Ovary (tissue), 9 donors: ENCODE results near the gene RUFY4. TPM values are rescaled to one million over a fixed set of nuclear protein-coding genes. Genes with fewer than 3 reads are reported as not detected.

Experiments used
- DNase-seq, 5 donors: peaks; one replicate each; pipeline ENCODE4 v3.0.0-alpha.2; 2019 to 2020
- H3K27ac ChIP-seq, 2 donors: fragments of 200-600 bp; one replicate each; pipeline versions ENCODE4 v1.5.1 to v1.8.0; 2019 to 2022
- H3K27me3 ChIP-seq: fragments of 200-600 bp; one replicate; pipeline ENCODE4 v1.8.0; 2022
- H3K36me3 ChIP-seq: fragments of 200-600 bp; sonication (generic); one replicate; pipeline ENCODE4 v1.5.1; 2019
- H3K4me1 ChIP-seq: one replicate; pipeline ENCODE4 v1.8.1; 2013; ENCODE audit warnings: mild to moderate bottlenecking, moderate library complexity; ENCODE audit not compliant: insufficient read depth
- H3K4me3 ChIP-seq: fragments of 200-600 bp; sonication (generic); one replicate; pipeline ENCODE4 v1.5.1; 2017
- H3K9me3 ChIP-seq, 2 donors: fragments of 200-600 bp in 1 of 2; sonication (generic) in 1 of 2; one replicate each; pipeline versions ENCODE4 v1.5.1 to v1.8.1; 2013 to 2019; ENCODE audit warnings: mild to moderate bottlenecking in 1 of 2, moderate library complexity in 1 of 2
- EP300 ChIP-seq: sonication (generic); formaldehyde crosslinking; IDR thresholded peaks from one replicate; pipeline ENCODE4 v1.6.1; 2017; ENCODE audit warnings: antibody characterized with exemption
- POLR2A ChIP-seq: fragments of 450-650 bp; IDR thresholded peaks from one replicate; pipeline ENCODE4 v1.6.1; 2017; ENCODE audit warnings: antibody characterized with exemption, mild to moderate bottlenecking, moderate library complexity
- WGBS, 3 donors: extraction: QIAGEN DNeasy Blood & Tissue Kit in 1 of 3; methylation state at CpG; one replicate each; pipeline versions ENCODE4 v1.1.5 to v1.1.7; 2013 to 2017; 5-methylcytosine and 5-hydroxymethylcytosine counted together
- intact Hi-C, 4 donors: fragments of 100-400 bp; cut with DNase I; formaldehyde crosslinking; loops; one replicate each; pipeline versions ENCODE4 v1.11.0 to v1.15.1; 2022 to 2023
- polyA plus RNA-seq, 2 donors: library from polyadenylated mRNA; stranded (reverse); fragments of 200-250 nt in 1 of 2; fragments of 350-450 nt in 1 of 2; fragmentation: Illumina TruSeq in 1 of 2; extraction: RNeasy Lipid Tissue Mini Kit (QIAGEN cat#74804) in 1 of 2; gene quantifications; one replicate each; pipeline ENCODE4 v1.2.3, GENCODE V29; 2013 to 2014
- total RNA-seq, 7 donors: library from RNA; depleted of rRNA in 2 of 7; stranded (reverse); fragments of >200 nt in 2 of 7; fragmentation: NEBNext Ultra II Directional in 3 of 7; extraction: Animal tissue kit (Norgen Biotek cat#: 25700) in 3 of 7; gene quantifications; one replicate each; pipeline versions ENCODE4 v1.1.0 to v1.2.4, GENCODE V29; 2016 to 2023
- TF ChIP-seq, protein P1 (sequence below), 3 donors: fragments of 450-650 bp in 2 of 3; fragments of 200-600 bp in 1 of 3; IDR thresholded peaks; one replicate each; pipeline versions ENCODE4 v1.5.1 to v1.8.0; 2016 to 2022; ENCODE audit warnings: antibody characterized with exemption in 3 of 3, mild to moderate bottlenecking in 1 of 3
- donor health status: DM: no; HTN: no; CAD: no; lungs with moderate emphysema.
- donor health status: DM: no; HTN: no; CAD: no.
- donor health status: Bipolar disorder and iron deficiency.
- donor health status: DM: yes; HTN: yes; CAD: no.
- donor health status: DM: no; HTN: no; CAD: no.
- donor health status: DM: yes; HTN: yes; CAD: no.

Gene RUFY4
- total and polyA plus RNA-seq, 9 donors, result 0.10 to 0.97 (median 0.57) TPM; not detected in 4

DNA sequence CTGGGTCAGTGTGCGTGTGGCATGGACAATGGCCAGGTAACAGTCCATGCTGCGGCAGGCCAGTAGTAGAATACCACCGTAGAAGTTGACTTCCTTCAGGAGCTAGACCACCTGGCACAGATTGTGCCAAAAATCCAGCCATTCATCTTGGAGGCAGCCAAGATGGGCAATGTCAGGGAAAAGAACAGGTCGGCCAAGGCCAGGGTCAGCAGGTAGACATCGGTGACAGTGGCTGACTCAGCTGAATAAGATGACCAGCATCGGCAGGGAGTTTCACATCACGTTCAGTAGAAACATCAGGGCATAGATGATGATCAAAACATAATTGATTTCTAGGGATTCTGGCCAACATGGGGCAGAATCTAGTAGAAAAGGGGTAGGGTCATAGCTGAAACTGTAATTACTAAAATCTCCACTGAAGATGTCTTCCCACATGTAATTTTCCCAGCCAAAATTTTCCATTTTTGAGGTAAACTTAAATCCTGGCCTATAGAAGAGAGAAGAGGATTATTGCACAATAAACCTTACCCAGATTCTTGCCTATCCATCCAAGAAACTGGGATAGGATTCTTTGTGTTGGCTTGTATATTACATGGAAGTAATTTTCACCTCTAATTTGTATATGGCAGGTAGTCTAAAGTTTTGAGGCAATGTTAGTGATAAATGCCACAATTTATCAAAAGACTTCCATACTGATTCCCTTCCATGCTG, 7.9 kb upstream of the RUFY4 start:
- H3K4me1 ChIP-seq, result no peaks in the 10 kb centered on the region
- H3K36me3 ChIP-seq, result no peaks in the 10 kb centered on the region
- H3K4me3 ChIP-seq, result no peak overlapping the region
- 91 to 94% (median 91%) methylated on average over 7 of the region's 7 CpGs for WGBS, 3 donors
- H3K27ac ChIP-seq, result no peak overlapping the region
- no peak for DNase-seq
- no peaks in the 10 kb centered on the region for H3K9me3 ChIP-seq
- TF ChIP-seq EP300, result no peak
- TF ChIP-seq, protein P1, sequence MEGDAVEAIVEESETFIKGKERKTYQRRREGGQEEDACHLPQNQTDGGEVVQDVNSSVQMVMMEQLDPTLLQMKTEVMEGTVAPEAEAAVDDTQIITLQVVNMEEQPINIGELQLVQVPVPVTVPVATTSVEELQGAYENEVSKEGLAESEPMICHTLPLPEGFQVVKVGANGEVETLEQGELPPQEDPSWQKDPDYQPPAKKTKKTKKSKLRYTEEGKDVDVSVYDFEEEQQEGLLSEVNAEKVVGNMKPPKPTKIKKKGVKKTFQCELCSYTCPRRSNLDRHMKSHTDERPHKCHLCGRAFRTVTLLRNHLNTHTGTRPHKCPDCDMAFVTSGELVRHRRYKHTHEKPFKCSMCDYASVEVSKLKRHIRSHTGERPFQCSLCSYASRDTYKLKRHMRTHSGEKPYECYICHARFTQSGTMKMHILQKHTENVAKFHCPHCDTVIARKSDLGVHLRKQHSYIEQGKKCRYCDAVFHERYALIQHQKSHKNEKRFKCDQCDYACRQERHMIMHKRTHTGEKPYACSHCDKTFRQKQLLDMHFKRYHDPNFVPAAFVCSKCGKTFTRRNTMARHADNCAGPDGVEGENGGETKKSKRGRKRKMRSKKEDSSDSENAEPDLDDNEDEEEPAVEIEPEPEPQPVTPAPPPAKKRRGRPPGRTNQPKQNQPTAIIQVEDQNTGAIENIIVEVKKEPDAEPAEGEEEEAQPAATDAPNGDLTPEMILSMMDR (IDR thresholded peaks at IDR 0.05), result no peak
- no peak for TF ChIP-seq POLR2A
- intact Hi-C loops, result loop anchor here in 3 of 4 donors (10.0 kb wide), 2 partner anchors 276 to 926 kb away; no protein-coding TSS in a partner anchor
- H3K27me3 ChIP-seq, result no peaks in the 10 kb centered on the region

- Histone ChIP-seq H3K27me3 (no peaks in the 10 kb centered on the region), H3K4me1 (no peaks in the 10 kb centered on the region), H3K27ac (no peak overlapping the region), H3K4me3 (no peak overlapping the region), H3K9me3 (no peaks in the 10 kb centered on the region), H3K36me3 (no peaks in the 10 kb centered on the region)
- TF ChIP-seq POLR2A, result no peak
- TF ChIP-seq EP300, result no peak
- TF ChIP-seq, protein P1 (IDR thresholded peaks at IDR 0.05), result no peak
- intact Hi-C loops, result loop anchor here in 3 of 4 donors (10.0 kb wide), 2 partner anchors 279 to 929 kb away; no protein-coding TSS in a partner anchor
- DNase-seq, result no peak
- 73 to 94% (median 88%) methylated on average over 5 of the region's 5 CpGs for WGBS, 3 donors
Measured at GRCh38 chr2:218063486-218063885, 5.6 kb upstream of the RUFY4 start.

DNA sequence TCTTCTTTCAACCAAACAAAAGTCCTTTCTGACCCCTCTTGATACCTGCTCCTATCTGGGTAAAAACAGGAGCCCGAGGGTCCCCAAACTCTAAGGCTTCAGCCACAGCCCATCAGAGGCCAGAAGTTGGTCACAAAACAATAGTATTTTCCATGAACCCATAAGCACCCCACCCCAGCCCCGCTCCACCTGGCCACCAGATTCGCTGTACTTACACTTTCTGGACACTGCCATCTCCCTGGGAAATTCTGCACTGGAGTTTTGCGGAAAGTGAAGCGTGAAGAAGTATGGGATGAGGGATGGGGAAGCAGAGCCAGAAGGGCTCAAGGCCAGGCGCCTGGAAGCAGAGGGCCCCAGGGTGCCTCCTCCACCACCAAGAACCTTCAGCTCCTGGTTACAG, 5.2 kb upstream of the RUFY4 start:
- no peak overlapping the region for H3K27ac ChIP-seq
- intact Hi-C loops, result loop anchor here in 3 of 4 donors (10.0 kb wide), 2 partner anchors 279 to 929 kb away; no protein-coding TSS in a partner anchor
- H3K27me3 ChIP-seq, result no peaks in the 10 kb centered on the region
- no peak overlapping the region for H3K4me3 ChIP-seq
- H3K36me3 ChIP-seq, result no peaks in the 10 kb centered on the region
- TF ChIP-seq, protein P1 (IDR thresholded peaks at IDR 0.05), result no peak
- TF ChIP-seq POLR2A, result no peak
- no peak for TF ChIP-seq EP300
- no peaks in the 10 kb centered on the region for H3K9me3 ChIP-seq
- no peak for DNase-seq
- WGBS, 3 donors, result 90 to 95% (median 95%) methylated on average over 6 of the region's 6 CpGs
- peaks cover 2% of the 10 kb centered on the region for H3K4me1 ChIP-seq

GRCh38 chr2:218065239-218066006, 3.6 kb upstream of the RUFY4 start:
- intact Hi-C loops, result loop anchor here in 3 of 4 donors (10.0 kb wide), 2 partner anchors 281 to 931 kb away; no protein-coding TSS in a partner anchor
- WGBS, 3 donors, result 74 to 78% (median 75%) methylated on average over 9 of the region's 9 CpGs
- DNase-seq, result no peak
- H3K27me3 ChIP-seq, result no peaks in the 10 kb centered on the region
- TF ChIP-seq POLR2A (no peak), EP300 (no peak)
- TF ChIP-seq, protein P1 (IDR thresholded peaks at IDR 0.05), result no peak
- no peak overlapping the region for H3K4me3 ChIP-seq
- no peak overlapping the region for H3K27ac ChIP-seq
- H3K36me3 ChIP-seq, result no peaks in the 10 kb centered on the region
- peaks cover 2% of the 10 kb centered on the region for H3K4me1 ChIP-seq
- no peaks in the 10 kb centered on the region for H3K9me3 ChIP-seq
